H1 (cell line): ENCODE measurements around the gene ZCCHC10. TPM values are rescaled to one million over a fixed set of nuclear protein-coding genes. Genes with fewer than 3 reads are reported as not detected.

Experiments used
- CTCF ChIA-PET: fragments of 300-600 bp; sonication (Branson Sonifier 250); formaldehyde crosslinking; loops from one replicate; lab custom pipeline; 2021; ENCODE audit not compliant: partially characterized antibody; lab: Charles Lee
- POLR2A ChIA-PET: fragments of 300-600 bp; sonication (Branson Sonifier 250); formaldehyde crosslinking; loops from one replicate; lab custom pipeline; 2021; ENCODE audit warnings: inconsistent platforms; ENCODE audit not compliant: partially characterized antibody; lab: Charles Lee
- DNase-seq, 2 experiments: peaks; one replicate each; pipeline versions ENCODE4 v3.0.0 to v3.0.0-alpha.2; 2010 to 2022; ENCODE audit warnings: low spot score in 2 of 2, low read depth in 1 of 2, mixed read lengths in 1 of 2
- FAIRE-seq: peaks from 2 replicates; lab custom pipeline; 2011; peaks lifted over from hg19 to GRCh38; lab: Jason Lieb, UNC
- H2AFZ ChIP-seq: 2 replicates; pipeline ENCODE4 v1.8.1; 2012; ENCODE audit warnings: low read length, inconsistent platforms
- H2AK5ac ChIP-seq: 2 replicates; pipeline ENCODE4 v1.6.1; 2013; ENCODE audit warnings: low read depth, low read length
- H2BK120ac ChIP-seq: replicated peaks from 2 replicates; pipeline ENCODE3; 2013; ENCODE audit warnings: low read depth, low read length, inconsistent platforms
- H2BK12ac ChIP-seq: 2 replicates; pipeline ENCODE4 v1.6.1; 2013; ENCODE audit warnings: low read depth, low read length
- H2BK15ac ChIP-seq: 2 replicates; pipeline ENCODE4 v1.6.1; 2013; ENCODE audit warnings: low read length
- H2BK20ac ChIP-seq: 2 replicates; pipeline ENCODE4 v1.6.1; 2013; ENCODE audit warnings: low read length
- H2BK5ac ChIP-seq: 2 replicates; pipeline ENCODE4 v1.6.1; 2013; ENCODE audit warnings: low read depth, low read length
- H3K14ac ChIP-seq: 2 replicates; pipeline ENCODE4 v1.6.1; 2013; ENCODE audit warnings: inconsistent platforms; ENCODE audit not compliant: insufficient read length
- H3K18ac ChIP-seq: 2 replicates; pipeline ENCODE4 v1.6.1; 2013; ENCODE audit warnings: low read length; ENCODE audit errors: extremely low read depth
- H3K23ac ChIP-seq: 2 replicates; pipeline ENCODE4 v1.6.1; 2013; ENCODE audit warnings: inconsistent platforms; ENCODE audit not compliant: insufficient read length
- H3K23me2 ChIP-seq: 2 replicates; pipeline ENCODE4 v1.6.1; 2013; ENCODE audit warnings: low read depth, low read length
- H3K27ac ChIP-seq: 2 replicates; pipeline ENCODE4 v1.6.1; 2011; ENCODE audit warnings: low read depth, low read length, inconsistent platforms
- H3K27me3 ChIP-seq, 4 experiments: replicated peaks in 1 of 4; 1 replicate in 1 of 4; 2 replicates in 3 of 4; pipeline versions ENCODE4 v1.6.1 to v1.8.1; 2011 to 2013; ENCODE audit warnings: low read length in 3 of 4, mild to moderate bottlenecking in 3 of 4, inconsistent platforms in 2 of 4, mixed read lengths in 2 of 4, moderate library complexity in 1 of 4; ENCODE audit not compliant: control insufficient read depth in 3 of 4, insufficient read depth in 3 of 4; ENCODE audit errors: extremely low read depth in 1 of 4
- H3K36me3 ChIP-seq, 4 experiments: 2 replicates each; pipeline versions ENCODE4 v1.6.1 to v1.8.1; 2011 to 2013; ENCODE audit warnings: mild to moderate bottlenecking in 4 of 4, low read length in 3 of 4, moderate library complexity in 2 of 4, control low read depth in 1 of 4, inconsistent platforms in 1 of 4; ENCODE audit not compliant: insufficient read depth in 4 of 4, control insufficient read depth in 2 of 4
- H3K4ac ChIP-seq: replicated peaks from 2 replicates; pipeline ENCODE3; 2013; ENCODE audit warnings: low read length, low read depth, mixed read lengths, inconsistent platforms; ENCODE audit not compliant: insufficient read length
- H3K4me1 ChIP-seq, 4 experiments: replicated peaks in 1 of 4; 1 replicate in 1 of 4; 2 replicates in 3 of 4; pipeline versions ENCODE4 v1.6.1 to v1.8.1; 2011 to 2013; ENCODE audit warnings: low read length in 3 of 4, inconsistent platforms in 2 of 4, mixed read lengths in 1 of 4; ENCODE audit not compliant: insufficient read depth in 4 of 4, control insufficient read depth in 3 of 4
- H3K4me2 ChIP-seq, 2 experiments: 2 replicates each; pipeline versions ENCODE4 v1.6.1 to v1.8.1; 2011 to 2013; ENCODE audit warnings: low read depth in 2 of 2, low read length in 2 of 2, control low read depth in 1 of 2, inconsistent platforms in 1 of 2, mild to moderate bottlenecking in 1 of 2; ENCODE audit not compliant: insufficient read depth in 1 of 2
- H3K4me3 ChIP-seq, 4 experiments: fragments of 200-600, 300-600 bp in 1 of 4; sonication (generic), shearing (Covaris generic), sonication (Bioruptor Twin) in 1 of 4; 2 replicates each; pipeline versions ENCODE4 v1.5.1 to v1.8.1; 2011 to 2016; ENCODE audit warnings: low read length in 4 of 4, low read depth in 3 of 4, control low read depth in 2 of 4, inconsistent platforms in 2 of 4, mild to moderate bottlenecking in 2 of 4, mixed read lengths in 1 of 4, moderate library complexity in 1 of 4; ENCODE audit not compliant: insufficient read depth in 2 of 4; ENCODE audit errors: extremely low read depth in 1 of 4
- H3K56ac ChIP-seq: replicated peaks from 2 replicates; pipeline ENCODE3; 2013; ENCODE audit warnings: low read depth, mild to moderate bottlenecking, mixed read lengths, low read length, inconsistent platforms; ENCODE audit not compliant: insufficient read length
- H3K79me1 ChIP-seq: 2 replicates; pipeline ENCODE4 v1.6.1; 2013; ENCODE audit warnings: low read depth, low read length, control low read depth
- H3K79me2 ChIP-seq, 2 experiments: 2 replicates each; pipeline versions ENCODE4 v1.6.1 to v1.8.1; 2012 to 2013; ENCODE audit warnings: low read length in 2 of 2, mild to moderate bottlenecking in 2 of 2, inconsistent platforms in 1 of 2; ENCODE audit not compliant: insufficient read depth in 2 of 2, control insufficient read depth in 1 of 2
- H3K9ac ChIP-seq, 4 experiments: replicated peaks in 1 of 4; 1 replicate in 1 of 4; 2 replicates in 3 of 4; pipeline versions ENCODE4 v1.6.1 to v1.8.1; 2011 to 2013; ENCODE audit warnings: low read depth in 3 of 4, low read length in 3 of 4, control low read depth in 2 of 4, mild to moderate bottlenecking in 2 of 4, moderate library complexity in 2 of 4, inconsistent platforms in 1 of 4; ENCODE audit errors: extremely low read depth in 1 of 4
- H3K9me3 ChIP-seq, 2 experiments: 2 replicates each; pipeline versions ENCODE4 v1.6.1 to v1.8.1; 2012 to 2013; ENCODE audit warnings: mild to moderate bottlenecking in 2 of 2, moderate library complexity in 2 of 2, control low read depth in 1 of 2, inconsistent platforms in 1 of 2, low read depth in 1 of 2, low read length in 1 of 2, mixed read lengths in 1 of 2; ENCODE audit not compliant: insufficient read depth in 2 of 2
- H4K20me1 ChIP-seq, 2 experiments: replicated peaks in 1 of 2; 2 replicates each; pipeline versions ENCODE3 to v1.8.1; 2011 to 2013; ENCODE audit warnings: inconsistent platforms in 2 of 2, low read length in 2 of 2, mild to moderate bottlenecking in 1 of 2; ENCODE audit not compliant: insufficient read depth in 2 of 2, control insufficient read depth in 1 of 2
- H4K5ac ChIP-seq: 2 replicates; pipeline ENCODE4 v1.6.1; 2013; ENCODE audit warnings: low read length, low read depth, mixed read lengths, inconsistent platforms; ENCODE audit not compliant: insufficient read length
- H4K8ac ChIP-seq: 2 replicates; pipeline ENCODE4 v1.8.0; 2013; ENCODE audit warnings: mild to moderate bottlenecking, moderate library complexity, low read length, inconsistent platforms; ENCODE audit not compliant: insufficient read depth; ENCODE audit errors: extremely low read depth
- H4K91ac ChIP-seq: replicated peaks from 2 replicates; pipeline ENCODE3; 2013; ENCODE audit warnings: low read length, mixed read lengths, inconsistent platforms; ENCODE audit not compliant: insufficient read length
- EZH2 ChIP-seq: fragments of 200-600 bp; sonication (generic); IDR thresholded peaks from 2 replicates; pipeline ENCODE4 v1.7.1; 2012; ENCODE audit warnings: low read depth, mild to moderate bottlenecking, moderate library complexity, low read length, inconsistent platforms; ENCODE audit not compliant: severe bottlenecking
- KDM4A ChIP-seq: IDR thresholded peaks from one replicate; pipeline ENCODE4 v1.7.1; 2012; ENCODE audit warnings: low read depth, mild to moderate bottlenecking, moderate library complexity, low read length, inconsistent platforms; ENCODE audit not compliant: severe bottlenecking
- MAFK ChIP-seq: IDR thresholded peaks from 2 replicates; pipeline ENCODE4 v1.6.1; 2012; ENCODE audit warnings: low read depth, mild to moderate bottlenecking, improper control_type of control experiment, low read length
- POLR2AphosphoS5 ChIP-seq: IDR thresholded peaks from 2 replicates; pipeline ENCODE4 v1.6.1; 2011; ENCODE audit warnings: low read depth, low read length
- POU5F1 ChIP-seq: IDR thresholded peaks from 2 replicates; pipeline ENCODE4 v1.6.1; 2011; ENCODE audit warnings: low read depth, mild to moderate bottlenecking, low read length, moderate library complexity
- SIN3A ChIP-seq, 2 experiments: IDR thresholded peaks in 1 of 2; conservative IDR thresholded peaks in 1 of 2; 2 replicates each; pipeline ENCODE4 v1.6.1; 2011 to 2012; ENCODE audit warnings: low read length in 2 of 2, improper control_type of control experiment in 1 of 2, low read depth in 1 of 2, mild to moderate bottlenecking in 1 of 2
- SP2 ChIP-seq: IDR thresholded peaks from 2 replicates; pipeline ENCODE4 v1.6.1; 2012; ENCODE audit warnings: mild to moderate bottlenecking, low read length, inconsistent platforms
- TBP ChIP-seq: IDR thresholded peaks from 2 replicates; pipeline ENCODE4 v1.6.1; 2011; ENCODE audit warnings: low read depth, low read length, improper control_type of control experiment
- TCF12 ChIP-seq: IDR thresholded peaks from 2 replicates; pipeline ENCODE4 v1.6.1; 2011; ENCODE audit warnings: low read depth, mild to moderate bottlenecking, low read length
- WGBS, 2 experiments: shearing (Covaris generic) in 1 of 2; methylation state at CpG; one replicate each; pipeline versions ENCODE4 v1.1.6 to v1.1.7; 2013 to 2015; ENCODE audit warnings: low lambda C conversion rate in 2 of 2, mixed read lengths in 2 of 2, inconsistent platforms in 1 of 2, low coverage in 1 of 2, missing lambda C conversion rate in 1 of 2; ENCODE audit not compliant: insufficient replicate concordance in 2 of 2, insufficient coverage in 1 of 2, insufficient read length in 1 of 2; ENCODE audit errors: extremely low coverage in 1 of 2, missing lambda C conversion rate in 1 of 2; 5-methylcytosine and 5-hydroxymethylcytosine counted together
- polyA plus RNA-seq, 7 experiments: library from polyadenylated mRNA; depleted of rRNA in 3 of 7; stranded (reverse) in 5 of 7; unstranded in 2 of 7; fragments of >200 nt in 5 of 7; fragments of 200-250 nt in 2 of 7; gene quantifications; 1 replicate in 5 of 7; 2 replicates in 1 of 7; 4 replicates in 1 of 7; pipeline versions ENCODE4 v1.2.1 to v1.2.3, GENCODE V29; 2011 to 2013; ENCODE audit warnings: missing spikeins in 2 of 7, mixed read lengths in 2 of 7
- total RNA-seq: library from RNA; stranded (reverse); fragmentation: NEBNext Ultra II Directional; extraction: Animal tissue kit (Norgen Biotek cat#: 25700); gene quantifications from 2 replicates; pipeline ENCODE4 v1.2.1, GENCODE V29; 2021
- TF ChIP-seq, protein P1 (sequence below): IDR thresholded peaks from 2 replicates; pipeline ENCODE4 v1.6.1; 2012; ENCODE audit warnings: inconsistent platforms
- TF ChIP-seq, protein P2 (sequence below): IDR thresholded peaks from 2 replicates; pipeline ENCODE4 v1.6.1; 2012; ENCODE audit warnings: inconsistent platforms

Gene ZCCHC10
- total and polyA plus RNA-seq, 2 of the 8 experiments (the other 6 are each of a cell fraction or from before 2014, with no cell fraction given), result 22.4 to 32.9 TPM

DNA sequence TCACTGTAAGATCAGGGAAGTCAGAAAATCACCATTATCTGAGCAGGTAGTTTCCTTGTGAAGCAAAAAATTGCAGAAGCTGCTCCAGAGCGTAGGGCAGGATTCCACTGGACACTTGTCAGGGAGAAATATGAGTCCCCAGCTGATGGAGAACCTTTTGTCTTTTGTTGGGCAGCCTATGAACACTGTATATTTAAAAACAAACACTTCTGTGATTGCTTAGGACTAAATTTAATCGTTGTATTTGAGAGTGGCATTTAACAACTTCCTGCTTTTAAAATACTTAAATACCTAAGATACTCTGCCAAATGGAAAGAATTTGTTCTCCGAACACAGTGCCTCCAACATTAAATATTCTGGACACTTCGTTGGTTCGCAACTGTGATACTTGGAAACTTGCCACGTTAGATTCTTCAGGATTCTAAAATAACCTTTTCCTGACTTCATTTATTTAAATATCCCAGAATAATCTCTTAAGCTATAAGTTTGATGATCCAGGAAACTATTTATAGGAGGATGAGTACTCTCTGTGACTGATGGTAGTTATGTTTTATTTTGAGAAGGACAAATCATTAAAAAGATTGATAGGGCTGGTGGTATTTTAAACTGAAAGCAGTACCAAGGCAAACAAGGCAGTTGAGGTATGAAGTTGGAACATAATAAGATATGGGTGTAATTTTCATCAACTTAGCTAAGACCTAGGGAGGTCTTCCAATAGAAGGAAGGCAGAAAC is 22.8 kb upstream of the ZCCHC10 start:
- Histone ChIP-seq H3K9ac (0 out of 7 replicates have a peak overlapping the region, but pooled peaks of 1 of the 4 experiments have one; percentile 33), H3K56ac (no peak overlapping the region), H3K14ac (no peak overlapping the region), H4K91ac (peak overlapping the region; percentile 79), H3K4ac (peak overlapping the region; percentile 97), H2BK15ac (no peak overlapping the region), H4K20me1 (peaks cover 2 to 12% of the 10 kb centered on the region in 2 experiments), H3K36me3 (no peaks in the 10 kb centered on the region), H2AFZ (no peak overlapping the region), H2BK120ac (peak overlapping the region; percentile 12), H2AK5ac (no peak overlapping the region), H3K27me3 (no peaks in the 10 kb centered on the region), H4K8ac (no peak overlapping the region), H3K79me2 (peaks cover 20 to 22% of the 10 kb centered on the region in 2 experiments), H3K27ac (0 out of 2 replicates have a peak overlapping the region, but pooled peaks have one; percentile 17), H3K23me2 (peaks cover 10% of the 10 kb centered on the region), H2BK5ac (peak overlapping the region; percentile 73; the same call in 1 of the 2 replicates), H3K4me2 (peak overlapping the region in 1 of 2 experiments; percentile 95; a peak in 1 of 4 replicates), H3K4me1 (peaks cover 0 to 8% (median 2%) of the 10 kb centered on the region in 4 experiments; a peak in 4 of 7 replicates), H3K9me3 (no peaks in the 10 kb centered on the region), H3K4me3 (no peak overlapping the region), H2BK20ac (0 out of 2 replicates have a peak overlapping the region, but pooled peaks have one; percentile 62), H3K23ac (no peak overlapping the region), H2BK12ac (no peak overlapping the region), H3K79me1 (no peaks in the 10 kb centered on the region), H3K18ac (no peak overlapping the region), H4K5ac (no peak overlapping the region)
- ChIA-PET CTCF (interaction anchor here (0.9 kb wide), 1 partner anchor 61 kb away, joined by 3 read pairs; no protein-coding TSS in a partner anchor), POLR2A (interaction anchor here (0.9 to 6.6 kb wide), 6 partner anchors 9 to 88 kb away, joined by 3 to 104 read pairs (median 16); partner anchors contain the start of genes AFF4 and ZCCHC10)
- 92% methylated on average over 6 of the region's 6 CpGs; no CpG with 5 or more reads in 1 of the 2 experiments for WGBS, 2 experiments
- no peak for FAIRE-seq
- no peak for DNase-seq
- no peak for TF ChIP-seq SIN3A (conservative IDR thresholded peaks at IDR 0.05 in 1 of 2, IDR thresholded peaks at IDR 0.05 in 1 of 2; ENCODE audit: low read depth in 1 of 2, low read length in 2 of 2)
- TF ChIP-seq TCF12, result no peak
- TF ChIP-seq, protein P1, sequence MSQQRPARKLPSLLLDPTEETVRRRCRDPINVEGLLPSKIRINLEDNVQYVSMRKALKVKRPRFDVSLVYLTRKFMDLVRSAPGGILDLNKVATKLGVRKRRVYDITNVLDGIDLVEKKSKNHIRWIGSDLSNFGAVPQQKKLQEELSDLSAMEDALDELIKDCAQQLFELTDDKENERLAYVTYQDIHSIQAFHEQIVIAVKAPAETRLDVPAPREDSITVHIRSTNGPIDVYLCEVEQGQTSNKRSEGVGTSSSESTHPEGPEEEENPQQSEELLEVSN, result no peak
- TF ChIP-seq TBP, result no peak
- no peak for TF ChIP-seq POLR2AphosphoS5
- TF ChIP-seq KDM4A, result no peak
- TF ChIP-seq, protein P2, sequence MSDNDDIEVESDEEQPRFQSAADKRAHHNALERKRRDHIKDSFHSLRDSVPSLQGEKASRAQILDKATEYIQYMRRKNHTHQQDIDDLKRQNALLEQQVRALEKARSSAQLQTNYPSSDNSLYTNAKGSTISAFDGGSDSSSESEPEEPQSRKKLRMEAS, result no peak
- no peak for TF ChIP-seq SP2
- no peak for TF ChIP-seq POU5F1
- TF ChIP-seq EZH2, result no peak
- TF ChIP-seq MAFK, result no peak
